Right atrium auricular region (tissue), 2 donors: Measurements from ENCODE around the gene RC3H2. TPM values are rescaled to one million over a fixed set of nuclear protein-coding genes. Genes with fewer than 3 reads are reported as not detected.

Experiments used
- DNase-seq: peaks from one replicate; pipeline ENCODE4 v3.0.0-alpha.2; 2019; ENCODE audit warnings: low spot score
- H3K27ac ChIP-seq, 2 donors: fragments of 200-600 bp; sonication (generic); 1 replicate in 1 of 2; 2 replicates in 1 of 2; pipeline ENCODE4 v1.5.1; 2016 to 2019
- H3K27me3 ChIP-seq, 2 donors: fragments of 200-600 bp; sonication (generic); one replicate each; pipeline versions ENCODE4 v1.5.1 to v1.6.0; 2017 to 2019
- H3K36me3 ChIP-seq: fragments of 200-600 bp; sonication (generic); one replicate; pipeline ENCODE4 v1.5.1; 2016
- H3K4me1 ChIP-seq, 2 donors: fragments of 200-600 bp; sonication (generic); one replicate each; pipeline versions ENCODE4 v1.5.1 to v1.6.0; 2017 to 2019
- H3K4me3 ChIP-seq, 2 donors: fragments of 200-600 bp; sonication (generic); 1 replicate in 1 of 2; 2 replicates in 1 of 2; pipeline ENCODE4 v1.5.1; 2017 to 2019; ENCODE audit warnings: mild to moderate bottlenecking in 1 of 2, moderate library complexity in 1 of 2
- H3K9me3 ChIP-seq, 2 donors: fragments of 200-600 bp; sonication (generic); one replicate each; pipeline ENCODE4 v1.5.1; 2019
- total RNA-seq, 2 donors: library from RNA; depleted of rRNA; stranded (reverse); fragments of >200 nt; gene quantifications; one replicate each; pipeline ENCODE4 v1.1.0, GENCODE V29; 2016
- TF ChIP-seq, protein P1 (sequence below), 2 donors: fragments of 200-600 bp; sonication (generic); IDR thresholded peaks; one replicate each; pipeline ENCODE4 v1.5.1; 2019; ENCODE audit warnings: antibody characterized with exemption in 2 of 2

RC3H2 gene
- total RNA-seq, 2 donors from 2014 or later: 37.6 to 40.2 TPM

DNA sequence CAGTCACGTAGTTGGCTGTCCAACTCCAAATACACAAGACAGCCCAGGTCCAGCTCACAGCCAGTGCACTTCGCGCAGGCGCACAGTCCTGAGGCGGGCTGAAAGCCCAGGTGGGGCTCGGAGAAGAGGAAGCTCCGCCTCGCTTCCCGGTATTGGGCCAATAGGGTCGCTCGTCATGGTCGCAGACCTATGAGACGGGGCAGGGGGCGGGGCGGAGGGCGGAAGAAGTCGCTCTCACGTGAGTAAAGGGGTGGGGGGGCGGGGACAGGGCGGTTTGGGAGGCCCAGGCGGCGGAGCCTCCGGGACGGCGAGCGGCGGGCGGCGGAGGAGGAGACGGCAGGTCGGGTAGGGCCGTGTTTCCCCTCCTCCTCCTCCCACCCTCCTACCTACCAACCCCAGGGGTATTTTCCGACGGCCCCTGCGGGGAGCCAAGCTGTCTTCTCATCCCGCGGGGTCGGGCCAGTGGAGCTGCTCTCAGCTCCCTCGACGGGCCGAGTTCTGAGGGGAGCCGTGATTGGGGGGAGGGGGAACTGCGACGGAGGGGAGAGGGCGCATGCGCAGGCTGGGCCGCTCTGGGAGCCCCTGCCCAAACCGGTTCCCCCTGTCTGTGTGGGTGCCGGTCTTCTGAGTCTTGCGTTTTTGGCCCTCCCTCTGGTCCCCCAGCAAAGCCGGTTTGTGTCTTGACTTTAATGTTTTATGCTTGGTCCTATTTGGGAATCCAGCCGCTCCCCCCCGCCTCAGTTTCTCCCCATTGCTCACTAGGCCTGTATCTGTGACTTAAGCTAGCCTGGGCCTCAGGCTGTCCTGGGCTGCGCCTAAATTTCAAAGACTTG is 35.8 kb upstream of the RC3H2 start, which contains the start of gene RABGAP1:
Gene RABGAP1 (plus strand): TSS at position 272 of the 833 bp plus-strand sequence. CDS start 16,040 bp downstream, outside the sequence.
- DNase-seq: peak; percentile 99
- no peaks in the 10 kb centered on the region for H3K27me3 ChIP-seq

DNA sequence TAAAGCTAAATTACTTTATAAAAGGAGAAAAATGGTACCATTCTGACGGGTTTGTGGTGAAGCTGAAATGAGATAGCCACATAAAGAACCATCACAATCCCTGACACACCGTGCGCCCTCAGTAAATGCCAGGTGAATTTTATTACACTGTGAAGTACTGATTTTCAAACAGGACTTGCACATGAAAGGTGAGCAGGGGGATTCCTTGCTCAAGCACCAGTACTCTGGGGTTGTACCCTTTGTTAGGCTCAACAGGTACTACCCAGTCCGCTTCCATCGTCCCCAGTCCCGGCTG is 35.2 kb upstream of the RC3H2 start:
- DNase-seq: no peak
- H3K27ac ChIP-seq: peak overlapping the region; percentile 68 to 96
- H3K4me1 ChIP-seq: peaks cover 0 to 26% of the 10 kb centered on the region in 2 donors
- H3K9me3 ChIP-seq: no peaks in the 10 kb centered on the region
- TF ChIP-seq, protein P1, sequence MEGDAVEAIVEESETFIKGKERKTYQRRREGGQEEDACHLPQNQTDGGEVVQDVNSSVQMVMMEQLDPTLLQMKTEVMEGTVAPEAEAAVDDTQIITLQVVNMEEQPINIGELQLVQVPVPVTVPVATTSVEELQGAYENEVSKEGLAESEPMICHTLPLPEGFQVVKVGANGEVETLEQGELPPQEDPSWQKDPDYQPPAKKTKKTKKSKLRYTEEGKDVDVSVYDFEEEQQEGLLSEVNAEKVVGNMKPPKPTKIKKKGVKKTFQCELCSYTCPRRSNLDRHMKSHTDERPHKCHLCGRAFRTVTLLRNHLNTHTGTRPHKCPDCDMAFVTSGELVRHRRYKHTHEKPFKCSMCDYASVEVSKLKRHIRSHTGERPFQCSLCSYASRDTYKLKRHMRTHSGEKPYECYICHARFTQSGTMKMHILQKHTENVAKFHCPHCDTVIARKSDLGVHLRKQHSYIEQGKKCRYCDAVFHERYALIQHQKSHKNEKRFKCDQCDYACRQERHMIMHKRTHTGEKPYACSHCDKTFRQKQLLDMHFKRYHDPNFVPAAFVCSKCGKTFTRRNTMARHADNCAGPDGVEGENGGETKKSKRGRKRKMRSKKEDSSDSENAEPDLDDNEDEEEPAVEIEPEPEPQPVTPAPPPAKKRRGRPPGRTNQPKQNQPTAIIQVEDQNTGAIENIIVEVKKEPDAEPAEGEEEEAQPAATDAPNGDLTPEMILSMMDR (IDR thresholded peaks at IDR 0.05): no peak
- H3K4me3 ChIP-seq: peak overlapping the region in 1 of 2 donors; percentile 92
- H3K36me3 ChIP-seq: peaks cover 7% of the 10 kb centered on the region
- no peaks in the 10 kb centered on the region for H3K27me3 ChIP-seq

More for the DNA sequence above, 35.8 kb upstream of the RC3H2 start, which contains the start of gene RABGAP1:
- Histone ChIP-seq H3K4me3 (peak within 1 kb of the TSS; percentile 74 to 92), H3K36me3 (peaks cover 6% of the 10 kb centered on the region), H3K4me1 (peaks cover 0 to 32% of the 10 kb centered on the region in 2 donors), H3K9me3 (no peaks in the 10 kb centered on the region), H3K27ac (peak within 1 kb of the TSS; percentile 83 to 96)
- TF ChIP-seq, protein P1 (IDR thresholded peaks at IDR 0.05): no peak

DNA sequence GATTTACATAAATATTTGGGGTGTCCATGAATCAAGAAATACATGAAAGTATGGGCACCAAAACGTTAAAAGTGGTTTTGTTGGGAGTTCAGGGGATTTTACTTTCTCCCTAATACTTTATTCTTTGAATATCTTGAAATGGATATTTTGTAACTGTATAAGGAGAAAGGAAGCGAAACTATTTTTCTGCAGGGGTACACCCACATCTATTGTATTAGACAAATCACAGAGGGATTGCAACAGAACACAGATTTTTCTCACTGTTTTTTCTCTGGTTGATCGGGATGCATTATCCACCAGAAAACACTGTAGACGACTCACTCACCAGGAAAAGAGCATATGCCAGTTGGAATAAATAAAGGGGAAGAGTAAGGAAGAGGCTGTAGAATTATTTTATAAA is 34.4 kb upstream of the RC3H2 start:
- Histone ChIP-seq H3K27me3 (no peaks in the 10 kb centered on the region), H3K36me3 (peaks cover 7% of the 10 kb centered on the region), H3K9me3 (no peaks in the 10 kb centered on the region), H3K27ac (no peak overlapping the region), H3K4me1 (peaks cover 0 to 23% of the 10 kb centered on the region in 2 donors), H3K4me3 (no peak overlapping the region)
- DNase-seq: no peak
- TF ChIP-seq, protein P1 (IDR thresholded peaks at IDR 0.05): no peak

DNA sequence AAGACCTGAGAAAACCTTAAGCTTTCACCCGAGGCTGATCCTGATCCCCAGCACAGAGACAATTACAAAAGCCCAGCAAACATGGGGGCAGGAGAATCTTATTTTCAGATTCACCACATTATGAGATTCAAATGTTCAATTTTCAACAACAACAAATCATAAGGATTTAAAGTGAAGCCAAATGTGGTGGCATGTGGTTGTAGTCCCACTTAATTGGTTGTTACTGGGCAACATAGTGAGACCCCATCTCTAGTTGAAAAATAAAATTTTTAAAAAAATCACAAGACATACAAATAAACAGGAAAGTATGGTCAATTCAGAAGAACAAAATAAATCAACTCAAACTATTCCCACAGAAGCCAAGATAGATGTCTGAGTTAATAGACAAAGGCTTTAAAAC is 31.7 kb upstream of the RC3H2 start:
- Histone ChIP-seq H3K9me3 (no peaks in the 10 kb centered on the region), H3K27me3 (no peaks in the 10 kb centered on the region), H3K4me1 (peaks cover 0 to 33% of the 10 kb centered on the region in 2 donors), H3K36me3 (peaks cover 7% of the 10 kb centered on the region), H3K27ac (no peak overlapping the region), H3K4me3 (no peak overlapping the region)
- TF ChIP-seq, protein P1 (IDR thresholded peaks at IDR 0.05): no peak
- DNase-seq: no peak

DNA sequence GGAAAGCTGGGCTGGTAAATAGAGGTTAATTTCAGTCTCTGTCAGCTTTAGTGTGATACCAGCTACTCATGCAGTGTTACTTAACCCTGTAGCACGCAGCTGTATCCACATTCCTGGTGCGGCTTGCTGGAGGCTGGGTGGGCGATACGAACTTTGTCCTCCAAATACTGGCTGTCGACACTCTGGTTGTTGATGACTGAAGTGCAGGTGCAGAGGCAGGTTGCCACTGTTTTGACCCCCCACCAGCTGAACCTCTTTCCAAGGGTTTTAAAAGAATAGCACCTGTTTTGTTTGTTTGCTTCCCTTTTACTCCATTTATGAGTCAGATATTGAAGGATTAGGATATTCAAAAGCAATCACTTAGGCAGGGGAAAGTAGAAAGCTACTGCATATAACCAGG is 31.3 kb upstream of the RC3H2 start:
- H3K36me3 ChIP-seq: peaks cover 7% of the 10 kb centered on the region
- H3K9me3 ChIP-seq: no peaks in the 10 kb centered on the region
- H3K27ac ChIP-seq: no peak overlapping the region
- peaks cover 0 to 29% of the 10 kb centered on the region in 2 donors for H3K4me1 ChIP-seq
- H3K27me3 ChIP-seq: no peaks in the 10 kb centered on the region
- TF ChIP-seq, protein P1 (IDR thresholded peaks at IDR 0.05): no peak
- DNase-seq: no peak
- no peak overlapping the region for H3K4me3 ChIP-seq
